ENCODE data around the gene STX10.

- TF ChIP-seq POLR2A (IDR thresholded peaks at IDR 0.05): no peak
- TF ChIP-seq CTCF (IDR thresholded peaks at IDR 0.05): peak in 1 of 5 experiments; percentile 10
- no peak for TF ChIP-seq EP300 (IDR thresholded peaks at IDR 0.05)
Measured at GRCh38 chr19:13100841-13101589, 49.2 kb downstream of the STX10 start.

All from tibial nerve (tissue), 4 donors.